ENCODE data around the gene ECHS1.

The ECHS1 gene

DNA sequence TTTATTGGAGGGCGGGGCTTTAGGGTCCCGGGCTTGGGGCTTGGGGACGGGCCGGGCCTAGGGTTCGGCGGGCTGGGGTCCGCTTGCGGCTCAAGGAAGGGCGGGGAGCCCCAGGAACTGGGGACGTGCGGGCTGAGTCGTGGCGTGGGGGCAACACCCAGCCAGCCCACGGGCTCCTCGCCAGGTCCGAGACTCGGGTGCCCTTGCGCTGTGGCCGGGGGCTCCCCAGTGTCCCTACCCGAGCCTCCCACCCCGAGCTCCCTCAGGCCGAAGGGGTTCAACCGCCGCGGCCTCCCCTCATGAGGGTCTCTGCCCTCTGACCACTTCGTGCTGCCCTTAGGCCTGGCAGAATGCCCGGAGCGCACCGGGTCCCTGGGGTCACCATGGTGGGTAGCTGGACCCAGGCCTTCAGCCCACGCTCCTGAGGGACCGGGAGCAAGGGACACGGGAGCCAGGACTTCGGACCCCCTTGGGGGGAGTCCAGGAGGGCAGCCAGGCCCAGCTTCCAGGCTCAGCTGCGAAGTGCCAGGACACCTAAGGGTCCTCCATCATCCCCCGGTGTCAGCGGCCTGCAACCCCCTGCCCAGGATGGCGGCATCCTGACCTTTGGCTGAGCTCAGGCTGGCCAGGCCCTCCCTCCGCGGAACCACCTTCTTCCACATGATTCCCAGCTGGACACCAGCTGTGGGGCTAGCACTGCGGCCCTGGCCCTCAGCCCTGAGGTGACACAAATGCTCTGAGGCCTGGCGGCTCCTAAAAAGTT, 14.8 kb downstream of the ECHS1 start:
- no peak for DNase-seq (ENCODE audit: low read depth in 2 of 2)

DNA sequence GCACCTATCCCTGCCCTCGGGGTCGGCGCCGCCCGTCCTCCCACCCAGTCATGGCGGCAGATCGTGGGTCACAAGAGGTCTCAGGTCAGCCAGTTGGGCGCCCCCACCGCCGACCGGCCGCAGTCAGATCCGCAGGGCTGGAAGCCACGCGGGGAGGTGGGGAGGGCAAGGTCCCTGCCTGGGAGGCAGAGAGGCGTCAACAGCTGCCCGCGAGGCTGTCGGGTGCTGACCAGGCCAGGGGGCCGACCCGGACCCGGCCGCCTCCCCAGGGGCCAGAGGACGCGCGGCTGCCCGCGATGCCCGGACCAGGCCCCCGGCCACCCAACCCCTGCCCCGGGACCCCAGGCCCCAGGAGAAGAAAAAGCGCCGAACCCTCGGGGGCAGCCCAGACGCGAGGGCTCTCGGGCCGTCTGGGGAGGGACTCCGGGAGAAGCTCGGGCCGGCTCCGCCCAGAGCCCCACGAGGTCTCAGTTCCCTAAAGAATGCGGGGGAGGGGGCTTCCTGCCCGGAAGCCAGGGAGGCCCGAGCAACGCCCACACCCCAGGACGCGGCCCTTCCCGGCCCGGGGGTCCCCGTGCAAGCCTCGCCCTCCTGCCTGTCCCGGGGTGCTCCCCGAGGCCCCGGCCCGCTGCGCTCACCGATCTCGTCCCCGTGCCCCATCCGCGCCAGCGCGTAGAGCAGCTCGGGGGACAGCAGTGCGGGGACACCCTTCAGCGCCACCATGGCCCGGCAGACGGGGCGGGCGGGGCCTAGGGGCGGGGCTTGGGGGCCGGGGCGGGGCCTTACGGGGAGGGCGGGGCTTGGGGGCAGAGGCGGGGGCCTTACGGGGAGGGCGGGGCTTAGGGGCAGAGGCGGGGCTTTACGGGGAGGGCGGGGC, 15.6 kb downstream of the ECHS1 start, which contains the start of gene FUOM:
TSS of gene FUOM (minus strand) at position 735 of the 877 bp plus-strand sequence. CDS start at position 723, 12 bp downstream.
- DNase-seq (ENCODE audit: low read depth in 2 of 2), result peak; percentile 65 to 67

DNA sequence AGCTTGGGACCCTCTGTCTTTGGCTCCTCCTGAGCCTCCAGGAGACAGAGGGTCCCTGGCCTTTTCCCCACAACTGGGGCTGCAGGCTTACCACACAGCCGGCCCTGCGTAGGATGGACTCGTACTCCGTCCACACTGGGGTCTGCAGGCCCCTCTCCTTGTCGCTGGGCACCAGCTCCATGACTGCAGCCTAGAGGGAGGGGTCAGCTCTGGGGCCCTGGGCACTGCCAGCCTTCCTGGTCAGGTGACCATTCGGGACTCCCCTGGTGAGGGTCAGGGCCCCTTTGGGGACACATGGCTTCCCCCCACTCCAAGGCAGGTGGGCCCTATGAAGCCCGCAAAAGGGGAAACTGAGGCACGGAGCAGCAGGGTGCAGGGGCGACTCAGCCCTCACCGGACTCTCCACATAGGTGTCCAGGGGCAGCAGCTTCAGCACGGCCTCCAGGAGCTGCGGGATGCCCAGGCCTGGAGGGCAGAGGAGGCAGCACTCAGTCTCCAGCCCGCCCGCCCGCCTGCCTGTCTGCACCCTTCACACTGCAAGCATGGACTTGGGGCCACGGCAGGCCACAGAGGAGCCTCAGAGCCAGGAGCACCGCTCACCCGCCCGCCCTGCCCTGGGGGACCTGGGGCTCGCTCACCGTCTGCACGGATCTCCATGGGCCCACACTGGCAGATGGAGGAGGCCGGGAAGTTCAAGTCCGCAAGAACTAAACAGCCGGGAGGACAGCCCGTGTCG, 16.4 kb downstream of the ECHS1 start:
- DNase-seq (ENCODE audit: low read depth in 2 of 2), result no peak

DNA sequence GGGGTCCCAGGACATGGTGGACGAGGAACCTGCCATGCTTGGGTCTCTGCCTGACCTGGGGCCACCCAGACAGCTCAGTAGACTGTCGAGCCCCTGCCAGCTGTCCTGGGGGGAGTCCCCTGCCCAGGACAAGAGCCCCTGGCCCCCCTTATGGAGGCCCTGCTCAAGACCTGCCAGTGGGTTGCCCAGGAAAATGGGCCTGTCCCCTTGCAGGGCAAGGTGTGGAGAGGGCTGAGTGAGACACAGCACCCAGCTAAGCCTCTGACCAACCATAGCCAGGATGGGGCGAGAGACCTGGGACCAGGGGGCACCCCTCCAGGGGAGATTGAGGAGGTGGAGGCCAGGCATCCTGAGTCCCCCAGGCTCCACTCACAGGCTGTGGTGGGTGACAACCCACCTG, 17.2 kb downstream of the ECHS1 start:
- no peak for DNase-seq (ENCODE audit: low read depth in 2 of 2)

DNA sequence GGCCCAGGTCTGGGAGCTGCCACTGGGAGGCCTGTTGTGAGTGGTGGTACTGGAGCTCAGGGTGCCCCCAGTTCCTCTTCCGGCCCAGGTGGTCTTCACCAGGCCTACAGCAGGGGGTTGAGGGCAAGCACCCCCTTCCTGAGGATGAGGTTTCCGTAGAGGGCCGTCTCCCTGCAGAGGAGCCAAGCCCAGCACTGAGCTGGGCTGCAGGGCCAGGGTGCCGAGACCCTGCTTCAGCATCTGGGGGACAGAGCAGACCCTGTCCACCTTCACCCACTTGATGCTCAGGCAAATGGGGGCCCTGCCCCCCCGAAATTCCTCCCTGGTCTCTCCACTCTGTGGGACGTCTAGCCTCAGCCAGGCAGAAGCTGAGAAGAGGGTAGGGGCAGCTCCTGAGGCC, 17.9 kb downstream of the ECHS1 start:
- DNase-seq (ENCODE audit: low read depth in 2 of 2), result no peak

DNA sequence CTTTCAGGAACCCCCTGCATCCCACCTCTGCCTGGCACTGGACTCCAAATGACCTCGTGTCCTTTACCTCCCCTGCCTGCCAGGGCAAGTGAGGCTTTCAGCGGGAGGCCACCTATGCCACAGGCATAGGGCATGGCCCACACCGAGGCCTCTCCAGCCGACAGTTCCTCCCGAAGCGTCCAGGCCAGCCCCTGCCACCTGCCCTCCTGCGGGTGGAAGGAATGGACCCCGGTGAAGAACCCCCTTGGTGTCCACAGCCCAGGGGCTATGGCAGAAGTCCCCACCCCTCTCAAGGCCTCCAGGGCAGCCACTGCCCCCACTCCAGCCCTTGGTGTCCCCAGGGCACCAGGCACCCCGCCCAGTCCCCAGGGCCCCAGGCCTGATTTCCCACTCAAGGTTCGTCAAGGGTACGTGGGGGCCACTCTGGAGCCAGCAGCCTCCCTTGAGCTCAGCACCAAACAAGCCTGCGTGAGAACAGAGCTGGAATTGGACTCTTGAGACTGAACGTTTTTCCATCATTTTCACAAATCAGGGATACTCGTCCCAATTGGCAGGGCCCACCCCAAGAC, 18.4 kb downstream of the ECHS1 start:
- no peak for DNase-seq (ENCODE audit: low read depth in 2 of 2)

DNA sequence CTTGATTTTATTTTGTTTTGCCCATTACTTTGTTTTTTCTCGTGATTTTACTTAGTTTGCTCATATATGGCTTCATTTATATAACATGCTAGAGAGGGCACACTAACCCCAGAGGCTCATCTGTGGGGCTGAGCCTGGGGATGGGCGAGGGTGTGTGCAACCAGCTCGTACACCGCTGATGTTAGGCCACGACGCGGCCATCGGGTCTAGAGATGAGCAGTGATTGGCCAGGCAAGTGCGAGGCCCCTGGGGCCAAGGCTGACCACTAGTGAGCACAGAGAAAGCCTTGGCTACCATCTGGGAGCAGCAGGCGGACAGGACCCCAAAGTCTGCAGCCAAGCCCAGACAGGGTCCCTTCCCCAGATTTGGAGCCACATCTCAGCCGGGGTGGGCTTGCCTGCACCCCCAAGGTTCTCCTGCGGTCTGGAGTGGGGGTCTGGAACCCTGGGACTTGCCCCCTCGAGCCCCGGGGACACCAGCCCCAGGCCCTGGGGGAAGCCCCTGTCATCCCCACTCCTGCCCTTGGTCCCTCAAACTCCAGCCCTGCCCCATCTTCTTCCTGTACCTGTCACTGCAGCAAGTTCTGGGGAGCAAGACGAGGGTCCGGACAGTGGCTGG, 19.1 kb downstream of the ECHS1 start:
- DNase-seq (ENCODE audit: low read depth in 2 of 2), result no peak

DNA sequence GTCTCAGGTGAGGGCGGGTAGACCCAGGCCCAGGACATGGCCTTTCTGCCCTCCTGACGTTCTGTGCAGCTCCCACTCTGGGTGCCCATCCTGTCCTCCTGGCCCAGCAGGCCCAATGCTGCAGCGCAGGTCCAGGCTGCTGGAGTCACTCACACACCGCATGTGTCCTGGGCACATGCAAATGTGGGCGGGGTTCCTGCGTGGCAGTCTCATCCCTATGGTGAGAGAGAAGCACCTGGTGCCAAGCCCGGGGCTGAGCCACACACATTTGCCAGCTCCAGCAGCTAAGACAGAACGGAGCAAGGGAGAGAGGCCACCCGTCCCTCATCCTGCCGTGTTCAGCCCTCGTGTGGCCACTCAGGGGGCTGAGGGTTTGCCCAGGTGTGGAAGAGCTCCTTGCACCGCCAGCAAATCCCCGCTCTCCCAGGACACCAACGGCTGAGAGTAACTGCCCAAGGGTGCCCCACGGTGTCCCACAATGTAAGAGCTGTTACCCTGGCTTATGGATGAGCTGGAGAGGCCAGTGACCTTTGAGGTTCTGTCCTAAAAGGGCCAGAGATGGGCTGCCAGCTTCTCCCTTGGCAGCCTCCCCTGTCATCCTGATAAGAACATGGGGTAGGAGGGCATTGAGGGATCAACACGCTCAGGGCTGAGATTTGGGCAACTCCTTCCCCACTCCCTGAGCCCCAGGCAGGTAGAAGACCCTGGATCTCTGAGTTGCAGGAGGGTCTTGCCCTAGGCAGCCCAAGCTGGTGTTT, 19.8 kb downstream of the ECHS1 start:
- no peak for DNase-seq (ENCODE audit: low read depth in 2 of 2)

DNA sequence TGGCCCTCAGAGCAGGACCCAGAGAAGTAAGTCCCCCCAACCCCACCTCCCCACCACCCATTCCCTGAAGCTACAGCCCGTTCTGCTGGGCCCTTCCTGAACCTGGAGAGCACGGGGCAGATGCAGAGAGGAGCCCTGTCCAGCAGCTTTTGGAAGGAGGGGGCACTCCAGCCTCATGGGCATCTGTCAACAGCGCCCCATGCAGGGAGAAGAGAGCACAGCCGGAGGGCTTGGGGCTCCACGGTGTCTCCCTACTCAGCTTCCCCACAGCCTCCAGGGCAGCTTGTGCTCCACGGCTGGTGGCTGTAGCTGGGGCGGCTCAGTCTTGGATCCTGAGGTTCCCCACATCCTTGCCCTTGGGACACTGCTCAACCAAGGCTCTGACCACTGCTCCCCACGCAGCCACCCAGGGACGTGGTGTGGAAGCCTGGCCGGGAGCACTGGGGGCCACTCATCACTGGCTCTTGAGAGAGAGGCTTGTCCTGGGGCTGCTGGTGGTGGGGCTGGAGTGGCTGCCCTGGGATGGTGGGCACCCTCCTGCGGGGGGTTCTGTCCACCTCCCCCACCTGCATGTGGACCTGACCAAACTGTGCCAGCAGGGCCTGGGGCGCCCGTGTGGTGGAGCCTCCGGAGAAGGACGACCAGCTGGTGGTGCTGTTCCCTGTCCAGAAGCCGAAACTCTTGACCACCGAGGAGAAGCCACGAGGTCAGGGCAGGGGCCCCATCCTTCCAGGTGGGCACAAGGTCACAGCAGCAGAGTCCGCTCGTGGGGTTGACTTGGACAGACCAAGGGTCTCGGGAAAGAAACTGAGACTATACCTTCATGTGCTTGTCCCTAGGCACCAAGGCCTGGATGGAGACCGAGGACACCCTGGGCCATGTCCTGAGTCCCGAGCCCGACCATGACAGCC, 21.5 kb downstream of the ECHS1 start:
- no peak for DNase-seq (ENCODE audit: low read depth in 2 of 2)

DNA sequence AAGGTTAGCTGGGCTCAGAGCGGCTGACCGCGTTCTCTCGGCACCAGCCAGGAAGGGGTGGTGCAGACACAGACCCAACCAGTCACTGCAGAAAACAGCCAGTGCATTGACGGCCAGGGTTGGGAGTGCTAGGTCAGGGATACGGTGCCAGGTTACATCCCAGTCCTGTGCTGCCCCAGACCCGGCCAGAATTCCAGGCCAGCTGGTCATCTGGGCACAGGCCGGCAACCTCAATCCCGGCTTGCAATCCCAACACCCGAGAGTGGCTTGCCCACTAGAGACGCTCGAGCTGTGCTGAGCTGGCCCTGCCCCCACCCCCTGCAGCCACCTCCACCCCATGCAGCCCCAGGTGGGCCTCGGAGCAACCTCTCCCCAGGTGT, 22.2 kb downstream of the ECHS1 start:
- no peak for DNase-seq (ENCODE audit: low read depth in 2 of 2)

DNA sequence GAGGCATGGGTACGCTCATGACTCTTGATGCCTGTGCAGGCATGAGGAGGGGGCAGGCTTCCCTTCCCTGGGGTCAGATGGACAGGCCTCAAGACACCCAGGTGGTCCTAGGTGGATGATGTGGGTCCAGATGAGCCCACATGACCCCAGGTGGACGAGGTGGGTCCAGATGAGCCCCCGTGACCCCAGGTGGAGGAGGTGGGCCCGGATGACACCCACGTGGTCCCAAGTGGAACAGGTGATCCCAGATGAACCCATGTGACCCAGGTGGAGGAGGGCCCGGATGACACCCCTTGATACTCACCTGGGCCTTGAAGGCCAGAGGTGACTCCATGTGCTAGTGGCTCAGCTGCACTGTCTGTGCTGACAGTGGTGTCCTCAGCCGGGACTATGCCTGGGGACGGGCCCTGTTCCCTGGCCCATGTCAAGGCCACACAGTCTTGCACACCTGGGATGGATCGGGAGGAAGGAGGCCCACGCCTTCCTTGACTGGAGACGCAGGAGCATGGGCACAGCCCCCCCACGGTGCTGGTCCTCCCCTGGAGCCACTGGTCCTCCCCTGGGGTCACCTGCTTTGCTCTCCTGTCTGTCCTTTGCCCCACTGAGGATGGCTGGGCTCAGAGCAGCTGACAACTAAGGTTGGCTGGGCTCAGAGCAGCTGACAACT, 22.7 kb downstream of the ECHS1 start:
- no peak for DNase-seq (ENCODE audit: low read depth in 2 of 2)

DNA sequence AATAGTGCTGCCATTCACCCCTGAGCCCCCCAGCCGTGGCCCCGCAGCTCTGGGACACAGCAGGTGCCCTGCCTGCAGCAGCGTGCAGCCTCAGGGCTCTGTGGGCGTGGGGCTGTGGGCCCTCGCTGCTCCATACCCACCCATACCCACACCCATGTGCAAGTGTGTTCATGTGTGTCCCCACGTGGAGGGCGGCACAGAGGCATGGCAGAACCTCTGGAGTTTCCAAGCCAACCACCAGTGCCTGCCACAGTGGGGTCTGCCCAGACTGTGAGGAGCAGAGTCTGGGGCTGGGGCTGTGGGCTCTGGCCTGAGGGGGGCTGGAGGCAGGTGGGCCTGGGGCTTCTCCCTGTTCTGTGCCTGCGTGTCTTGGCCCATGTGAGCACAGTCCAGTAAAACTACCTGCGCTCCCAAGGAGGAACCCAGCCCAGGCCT, 23.6 kb downstream of the ECHS1 start:
- no peak for DNase-seq (ENCODE audit: low read depth in 2 of 2)

DNA sequence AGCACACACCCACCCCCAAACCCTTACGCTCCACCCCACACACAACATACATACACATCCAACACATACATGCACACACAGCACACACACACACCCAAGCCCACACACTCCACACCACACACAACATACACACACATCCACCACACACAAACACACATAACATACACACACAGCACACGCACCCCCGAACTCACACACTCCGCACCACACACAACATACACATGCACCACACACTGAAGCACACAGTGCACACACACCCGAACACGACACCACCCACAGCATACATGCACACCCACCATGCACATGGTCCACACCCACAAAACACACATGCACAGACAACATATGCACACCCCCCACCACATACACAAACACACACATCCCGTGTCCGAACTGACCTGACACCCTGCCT, 24.0 kb downstream of the ECHS1 start:
- DNase-seq (ENCODE audit: low read depth in 2 of 2), result no peak

DNA sequence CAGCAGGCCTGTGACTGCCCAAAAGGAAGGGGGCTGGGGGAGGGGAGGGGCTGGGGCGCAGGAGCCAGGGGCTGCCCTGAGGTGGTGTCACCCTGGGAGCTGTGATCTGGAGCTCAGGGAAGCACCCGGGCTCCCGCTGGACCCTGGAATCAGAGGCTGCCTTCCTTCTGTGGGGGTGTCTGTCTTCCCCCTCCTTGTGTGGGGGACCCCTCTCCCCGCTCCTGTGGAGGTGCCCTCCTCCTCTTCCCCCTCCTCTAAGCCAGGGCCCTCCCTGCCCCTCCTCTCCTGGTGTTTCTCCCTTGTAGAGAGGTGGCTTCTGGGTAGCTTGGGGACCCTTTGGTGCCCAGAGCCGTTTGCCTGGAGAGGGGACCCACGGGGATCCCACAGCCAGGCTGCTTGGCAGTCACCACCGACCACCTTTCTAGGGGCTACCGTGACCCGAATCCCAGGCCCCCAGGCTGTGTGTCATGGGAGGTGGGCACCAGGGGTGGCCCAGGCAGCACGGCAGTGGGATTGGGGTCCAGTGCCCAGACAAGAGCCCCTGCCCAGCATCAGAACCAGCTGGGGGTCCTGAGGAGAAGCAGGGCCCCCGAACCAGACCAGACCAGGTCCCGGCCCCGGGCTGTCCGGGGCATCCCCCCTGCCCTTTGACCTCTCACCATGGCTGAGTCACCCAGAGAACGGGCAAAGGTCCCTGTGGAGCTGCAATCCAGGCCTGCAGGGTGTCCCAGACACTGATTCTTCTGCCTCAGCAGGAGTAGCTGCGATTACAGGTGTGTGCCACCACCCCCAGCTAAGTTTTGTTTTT, 25.2 kb downstream of the ECHS1 start:
- DNase-seq (ENCODE audit: low read depth in 2 of 2), result no peak

DNA sequence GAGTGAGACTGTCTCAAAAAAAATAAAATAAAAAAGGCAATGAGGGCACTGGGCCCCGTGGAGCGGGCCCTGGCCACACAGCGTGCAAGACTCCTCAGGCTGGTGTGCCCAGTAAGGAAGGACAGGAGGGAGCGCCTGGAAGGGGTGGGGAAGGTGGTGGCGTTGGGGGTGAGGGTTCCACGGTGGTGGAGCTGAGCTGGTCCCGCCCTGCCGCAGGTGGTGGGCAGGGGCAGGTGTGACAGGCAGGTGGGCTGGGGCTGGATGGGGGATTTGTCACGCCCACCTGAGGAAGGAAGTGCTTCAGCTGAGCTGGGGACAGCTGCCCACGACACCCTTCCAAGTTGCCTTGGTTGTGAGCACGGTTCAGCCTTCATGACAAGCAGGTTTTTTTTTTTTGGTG, 26.7 kb downstream of the ECHS1 start:
- no peak for DNase-seq (ENCODE audit: low read depth in 2 of 2)

DNA sequence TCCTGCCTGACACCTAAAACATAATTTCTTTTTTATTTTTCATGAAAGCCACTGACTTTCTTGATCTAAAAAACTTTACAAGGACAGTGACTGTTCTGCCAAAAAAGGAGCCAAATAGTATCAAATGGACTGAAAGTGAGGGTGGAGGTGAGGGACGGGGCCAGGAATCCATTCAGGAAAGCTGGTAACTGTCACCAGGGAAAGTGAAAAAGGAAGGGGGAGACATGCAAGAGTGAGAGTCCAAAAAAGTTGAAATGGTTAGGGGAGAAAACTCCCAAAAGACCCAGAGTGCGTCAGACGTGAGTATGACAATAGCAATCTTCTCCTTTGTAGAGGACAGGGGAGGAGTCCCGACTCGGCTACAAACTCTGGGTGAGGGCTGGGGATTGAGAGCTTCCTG, 28.9 kb downstream of the ECHS1 start:
- no peak for DNase-seq (ENCODE audit: low read depth in 2 of 2)

DNA sequence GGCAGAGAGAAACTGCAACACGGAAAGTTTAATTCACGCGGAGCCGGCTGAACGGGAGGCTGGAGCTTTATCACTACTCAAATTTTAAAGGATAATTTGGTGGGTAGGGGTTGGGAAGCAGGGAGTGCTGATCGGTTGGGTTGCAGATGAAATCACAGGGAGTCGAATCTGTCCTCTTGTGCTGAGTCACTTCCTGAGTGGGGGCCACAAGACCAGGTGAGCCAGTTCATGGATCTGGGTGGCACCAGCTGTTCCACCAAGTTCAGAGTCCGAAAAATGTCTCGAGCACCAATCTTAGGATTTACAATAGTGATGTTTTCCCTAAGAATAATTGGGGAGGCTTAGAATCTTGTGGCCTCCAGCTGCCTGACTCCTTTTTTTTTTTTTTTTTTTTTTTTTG, 29.6 kb downstream of the ECHS1 start:
- no peak for DNase-seq (ENCODE audit: low read depth in 2 of 2)

DNA sequence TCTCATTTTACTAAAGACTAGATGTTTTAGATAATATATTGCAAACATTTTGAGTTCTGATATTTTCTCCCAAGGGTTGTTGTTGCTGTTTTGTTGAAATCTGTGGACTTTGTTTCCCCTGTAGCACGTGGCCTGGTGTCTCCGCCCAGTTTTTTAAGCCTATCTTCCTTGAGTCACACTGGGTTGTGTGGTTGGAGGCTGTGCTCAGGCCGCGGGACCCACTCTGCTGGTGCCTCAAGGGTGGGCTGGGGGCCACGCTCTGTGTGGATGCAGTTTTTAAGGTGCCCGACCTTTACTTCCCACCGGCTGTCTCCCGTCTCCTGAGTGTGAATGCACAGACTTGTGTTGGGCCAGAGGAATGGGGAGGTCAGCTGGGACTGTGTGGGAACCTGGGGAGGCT, 30.2 kb downstream of the ECHS1 start:
- no peak for DNase-seq (ENCODE audit: low read depth in 2 of 2)
